GM21390 (cell line): ENCODE results near the gene EXT2.
A peak's percentile ranks its signal among the peaks of the same experiment; 100 is the strongest.

ENCODE experiments used
- ATAC-seq: cut with Tn5 transposase; IDR thresholded peaks from one replicate; pipeline ENCODE4 v1.9.1; 2021; ENCODE audit not compliant: unreplicated experiment

EXT2 gene

GRCh38 chr11:44083906-44084305 lies 11.6 kb upstream of the EXT2 start:
- no peak for ATAC-seq

GRCh38 chr11:44085330-44085729 lies 10.1 kb upstream of the EXT2 start:
- no peak for ATAC-seq

- no peak for ATAC-seq
These were observed 7.1 kb upstream of the EXT2 start for GRCh38 chr11:44088377-44088776.

GRCh38 chr11:44088871-44089270 lies 6.6 kb upstream of the EXT2 start:
- no peak for ATAC-seq

GRCh38 chr11:44090539-44090938 lies 4.9 kb upstream of the EXT2 start:
- ATAC-seq, result no peak

GRCh38 chr11:44094260-44094868 lies 1.1 kb upstream of the EXT2 start:
- peak; percentile 44 for ATAC-seq

- no peak for ATAC-seq
These were observed 1.1 kb downstream of the EXT2 start for GRCh38 chr11:44096360-44097185.

GRCh38 chr11:44097821-44098220 lies 2.3 kb downstream of the EXT2 start:
- ATAC-seq, result no peak

GRCh38 chr11:44101098-44101497 lies 5.6 kb downstream of the EXT2 start:
- ATAC-seq, result no peak

GRCh38 chr11:44104481-44105294 lies 9.2 kb downstream of the EXT2 start:
- ATAC-seq, result no peak

- ATAC-seq, result no peak
These were observed 12.8 kb downstream of the EXT2 start for GRCh38 chr11:44108260-44108659.

GRCh38 chr11:44110231-44110679 lies 14.8 kb downstream of the EXT2 start:
- peak; percentile 92 for ATAC-seq

GRCh38 chr11:44112091-44112821 lies 16.8 kb downstream of the EXT2 start:
- no peak for ATAC-seq

- no peak for ATAC-seq
These were observed 17.5 kb downstream of the EXT2 start for GRCh38 chr11:44113018-44113417.

- ATAC-seq, result no peak
These were observed 18.1 kb downstream of the EXT2 start for GRCh38 chr11:44113572-44113971.

- no peak for ATAC-seq
These were observed 20.9 kb downstream of the EXT2 start for GRCh38 chr11:44116234-44116830.

- no peak for ATAC-seq
These were observed 24.7 kb downstream of the EXT2 start for GRCh38 chr11:44120169-44120568.

- ATAC-seq, result no peak
These were observed 30.1 kb downstream of the EXT2 start for GRCh38 chr11:44125598-44125997.

GRCh38 chr11:44126304-44126703 lies 30.8 kb downstream of the EXT2 start:
- no peak for ATAC-seq

GRCh38 chr11:44127130-44127529 lies 31.7 kb downstream of the EXT2 start:
- ATAC-seq, result no peak

GRCh38 chr11:44128729-44129128 lies 33.3 kb downstream of the EXT2 start:
- ATAC-seq, result no peak
